Endothelial cell (in vitro differentiated cells): ENCODE measurements around the gene HES4. TPM values are rescaled to one million over a fixed set of nuclear protein-coding genes. Genes with fewer than 3 reads are reported as not detected.

ENCODE experiments used
- DNase-seq: peaks from one replicate; pipeline ENCODE4 v3.0.0; 2021; ENCODE audit warnings: low spot score
- H3K27ac Mint-ChIP-seq: one replicate; pipeline ENCODE4 v1.8.0; 2021; ENCODE audit warnings: mixed read lengths, inconsistent platforms; ENCODE audit not compliant: unreplicated experiment
- H3K27me3 Mint-ChIP-seq: one replicate; pipeline ENCODE4 v1.8.0; 2021; ENCODE audit warnings: mild to moderate bottlenecking, moderate library complexity, mixed read lengths, inconsistent platforms; ENCODE audit not compliant: unreplicated experiment
- H3K36me3 Mint-ChIP-seq: one replicate; pipeline ENCODE4 v1.8.0; 2021; ENCODE audit warnings: mild to moderate bottlenecking, low read depth, mixed read lengths, inconsistent platforms; ENCODE audit not compliant: unreplicated experiment
- H3K4me1 Mint-ChIP-seq: one replicate; pipeline ENCODE4 v1.8.0; 2021; ENCODE audit warnings: mild to moderate bottlenecking, mixed read lengths, inconsistent platforms; ENCODE audit not compliant: unreplicated experiment
- H3K4me3 Mint-ChIP-seq: one replicate; pipeline ENCODE4 v1.8.0; 2021; ENCODE audit warnings: mild to moderate bottlenecking, mixed read lengths, inconsistent platforms; ENCODE audit not compliant: unreplicated experiment
- H3K9me3 Mint-ChIP-seq: one replicate; pipeline ENCODE4 v1.8.0; 2021; ENCODE audit warnings: mixed read lengths, inconsistent platforms; ENCODE audit not compliant: unreplicated experiment
- total RNA-seq: library from RNA; stranded (reverse); fragmentation: NEBNext Ultra II Directional; extraction: Animal tissue kit (Norgen Biotek cat#: 25700); gene quantifications from one replicate; pipeline ENCODE4 v1.2.1, GENCODE V29; 2021; ENCODE audit not compliant: unreplicated experiment
- TF ChIP-seq, protein P1 (sequence below): fragments of 200-600 bp; sonication (generic); IDR thresholded peaks from one replicate; pipeline ENCODE4 v1.5.0; 2021; ENCODE audit warnings: antibody characterized with exemption; ENCODE audit not compliant: unreplicated experiment

Gene HES4
- total RNA-seq, 1 donor from 2014 or later, result 144 TPM

- Mint-ChIP-seq H3K4me3 (no peak overlapping the region), H3K36me3 (peaks cover 3% of the 10 kb centered on the region), H3K9me3 (no peaks in the 10 kb centered on the region), H3K27me3 (peaks cover 14% of the 10 kb centered on the region), H3K27ac (no peak overlapping the region), H3K4me1 (peaks cover 3% of the 10 kb centered on the region)
- DNase-seq, result no peak
- TF ChIP-seq, protein P1, sequence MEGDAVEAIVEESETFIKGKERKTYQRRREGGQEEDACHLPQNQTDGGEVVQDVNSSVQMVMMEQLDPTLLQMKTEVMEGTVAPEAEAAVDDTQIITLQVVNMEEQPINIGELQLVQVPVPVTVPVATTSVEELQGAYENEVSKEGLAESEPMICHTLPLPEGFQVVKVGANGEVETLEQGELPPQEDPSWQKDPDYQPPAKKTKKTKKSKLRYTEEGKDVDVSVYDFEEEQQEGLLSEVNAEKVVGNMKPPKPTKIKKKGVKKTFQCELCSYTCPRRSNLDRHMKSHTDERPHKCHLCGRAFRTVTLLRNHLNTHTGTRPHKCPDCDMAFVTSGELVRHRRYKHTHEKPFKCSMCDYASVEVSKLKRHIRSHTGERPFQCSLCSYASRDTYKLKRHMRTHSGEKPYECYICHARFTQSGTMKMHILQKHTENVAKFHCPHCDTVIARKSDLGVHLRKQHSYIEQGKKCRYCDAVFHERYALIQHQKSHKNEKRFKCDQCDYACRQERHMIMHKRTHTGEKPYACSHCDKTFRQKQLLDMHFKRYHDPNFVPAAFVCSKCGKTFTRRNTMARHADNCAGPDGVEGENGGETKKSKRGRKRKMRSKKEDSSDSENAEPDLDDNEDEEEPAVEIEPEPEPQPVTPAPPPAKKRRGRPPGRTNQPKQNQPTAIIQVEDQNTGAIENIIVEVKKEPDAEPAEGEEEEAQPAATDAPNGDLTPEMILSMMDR, result no peak
Observed at GRCh38 chr1:974687-975328, 25.1 kb downstream of the HES4 start.

GRCh38 chr1:974293-974640 lies 25.6 kb downstream of the HES4 start:
- Mint-ChIP-seq H3K4me1 (peaks cover 3% of the 10 kb centered on the region), H3K9me3 (no peaks in the 10 kb centered on the region), H3K4me3 (no peak overlapping the region), H3K36me3 (peaks cover 3% of the 10 kb centered on the region), H3K27me3 (peaks cover 18% of the 10 kb centered on the region), H3K27ac (no peak overlapping the region)
- no peak for DNase-seq
- TF ChIP-seq, protein P1, result no peak

GRCh38 chr1:973459-974292 lies 26.2 kb downstream of the HES4 start:
- Mint-ChIP-seq H3K27ac (no peak overlapping the region), H3K9me3 (no peaks in the 10 kb centered on the region), H3K36me3 (peaks cover 3% of the 10 kb centered on the region), H3K4me3 (no peak overlapping the region), H3K27me3 (peaks cover 22% of the 10 kb centered on the region), H3K4me1 (peaks cover 3% of the 10 kb centered on the region)
- TF ChIP-seq, protein P1, result no peak
- DNase-seq, result no peak

GRCh38 chr1:972726-973458 lies 27.0 kb downstream of the HES4 start:
- H3K9me3 Mint-ChIP-seq, result no peaks in the 10 kb centered on the region
- no peaks in the 10 kb centered on the region for H3K36me3 Mint-ChIP-seq
- peaks cover 24% of the 10 kb centered on the region for H3K27me3 Mint-ChIP-seq
- no peak overlapping the region for H3K27ac Mint-ChIP-seq
- TF ChIP-seq, protein P1, result no peak
- H3K4me1 Mint-ChIP-seq, result no peaks in the 10 kb centered on the region
- no peak overlapping the region for H3K4me3 Mint-ChIP-seq
- DNase-seq, result no peak
